Measurements from ENCODE around the gene NDRG4. TPM values are rescaled to one million over a fixed set of nuclear protein-coding genes. Genes with fewer than 3 reads are reported as not detected.
A peak's percentile ranks its signal among the peaks of the same experiment; 100 is the strongest.

The NDRG4 gene
- polyA plus RNA-seq, 1 donor = 17.4 TPM

DNA sequence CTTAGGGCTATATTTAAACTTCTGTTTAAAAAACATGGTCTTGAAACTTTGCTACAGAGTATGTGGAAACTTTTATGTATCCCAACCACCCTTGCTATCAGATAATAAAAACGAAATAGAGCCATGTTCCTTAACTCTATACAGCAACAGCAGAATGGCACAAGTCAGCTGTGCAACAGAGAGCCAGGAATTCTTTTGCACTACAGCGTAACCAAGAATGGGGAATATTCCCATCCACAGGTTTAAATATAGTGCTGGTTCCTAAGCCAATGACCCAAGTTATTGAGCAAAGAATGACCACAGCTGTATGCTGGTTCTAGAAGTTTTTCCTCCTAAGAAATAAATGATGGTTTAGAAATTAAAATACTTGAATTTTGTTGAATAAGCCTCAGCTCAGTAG lies 48.4 kb downstream of the NDRG4 start:
- no peak overlapping the region for H3K27ac ChIP-seq (ENCODE audit: low read length)
- no peaks in the 10 kb centered on the region for H3K9me3 ChIP-seq (ENCODE audit: control insufficient read depth, low read depth, low read length)
- WGBS (ENCODE audit: insufficient coverage, low lambda C conversion rate) = 100% methylated on average over 1 of the region's 2 CpGs
- H3K4me3 ChIP-seq (ENCODE audit: low read length) = no peak overlapping the region
- peaks cover 79% of the 10 kb centered on the region for H3K36me3 ChIP-seq (ENCODE audit: control insufficient read depth, insufficient read depth, low read length)
- DNase-seq = no peak
- no peaks in the 10 kb centered on the region for H3K4me1 ChIP-seq (ENCODE audit: control insufficient read depth, insufficient read depth, low read length)
- no peaks in the 10 kb centered on the region for H3K27me3 ChIP-seq (ENCODE audit: control insufficient read depth, insufficient read depth, low read length)

DNA sequence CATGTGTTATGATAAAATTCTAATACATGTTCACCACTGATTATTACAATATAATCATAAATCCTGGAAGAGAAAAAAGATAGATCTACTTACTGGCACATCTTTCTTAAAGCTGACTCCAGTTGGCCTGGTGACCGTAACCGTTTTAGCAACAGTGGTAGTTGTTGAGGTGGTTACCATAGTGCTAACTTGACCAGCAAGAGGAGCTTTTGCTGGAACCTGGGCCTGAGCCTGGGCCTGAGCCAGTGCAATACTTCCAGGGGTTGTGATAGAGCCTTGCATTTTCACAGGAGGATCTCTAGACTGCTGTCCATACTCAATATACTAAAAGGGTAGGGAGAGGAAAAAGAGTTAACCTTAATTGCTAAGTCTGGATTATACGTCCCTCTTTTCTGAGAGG lies 51.6 kb downstream of the NDRG4 start:
- Histone ChIP-seq H3K4me3 (ENCODE audit: low read length) (no peak overlapping the region), H3K36me3 (ENCODE audit: control insufficient read depth, insufficient read depth, low read length) (peaks cover 72% of the 10 kb centered on the region), H3K27ac (ENCODE audit: low read length) (no peak overlapping the region), H3K27me3 (ENCODE audit: control insufficient read depth, insufficient read depth, low read length) (no peaks in the 10 kb centered on the region), H3K4me1 (ENCODE audit: control insufficient read depth, insufficient read depth, low read length) (no peaks in the 10 kb centered on the region), H3K9me3 (ENCODE audit: control insufficient read depth, low read depth, low read length) (no peaks in the 10 kb centered on the region)
- DNase-seq = peak in 1 of 2 donors; percentile 1
- WGBS (ENCODE audit: insufficient coverage, low lambda C conversion rate) = 80% methylated on average over 1 of the region's 3 CpGs

DNA sequence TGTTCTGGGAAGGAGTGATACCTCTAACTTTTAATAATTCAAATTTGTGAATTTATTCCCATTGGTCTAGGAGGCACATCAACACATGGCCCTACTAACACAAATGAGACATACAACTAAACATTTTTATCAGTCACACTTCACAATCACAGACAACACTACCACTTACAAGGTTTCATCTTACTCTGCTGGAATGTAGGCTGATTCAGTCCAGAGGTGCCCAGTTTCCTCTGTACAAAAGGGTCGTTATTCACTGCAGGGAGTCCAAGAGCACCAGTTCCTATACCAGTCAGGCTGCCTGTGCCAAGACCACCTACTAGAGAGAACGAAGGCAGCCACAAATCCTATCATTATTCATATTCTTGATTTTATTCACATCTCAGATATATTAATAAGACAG lies 56.7 kb downstream of the NDRG4 start:
- Histone ChIP-seq H3K4me1 (ENCODE audit: control insufficient read depth, insufficient read depth, low read length) (no peaks in the 10 kb centered on the region), H3K36me3 (ENCODE audit: control insufficient read depth, insufficient read depth, low read length) (peaks cover 73% of the 10 kb centered on the region), H3K9me3 (ENCODE audit: control insufficient read depth, low read depth, low read length) (no peaks in the 10 kb centered on the region), H3K4me3 (ENCODE audit: low read length) (no peak overlapping the region), H3K27ac (ENCODE audit: low read length) (no peak overlapping the region), H3K27me3 (ENCODE audit: control insufficient read depth, insufficient read depth, low read length) (no peaks in the 10 kb centered on the region)
- no peak for DNase-seq
- 100% methylated on average over 1 of the region's 2 CpGs for WGBS (ENCODE audit: insufficient coverage, low lambda C conversion rate)

Other genes starting within 250 kb of the NDRG4 start
- gene PRSS54, start 205.1 kb upstream of the NDRG4 start, polyA plus RNA-seq = not detected
- gene GINS3, start 107.7 kb upstream of the NDRG4 start, polyA plus RNA-seq = 7.6 TPM
- gene SETD6, start 15.4 kb downstream of the NDRG4 start, polyA plus RNA-seq = 28.8 TPM
- gene CNOT1, start 129.7 kb downstream of the NDRG4 start, polyA plus RNA-seq = 171 TPM
- gene SLC38A7, start 184.6 kb downstream of the NDRG4 start, polyA plus RNA-seq = 24.1 TPM
- 55.8 TPM for gene GOT2, start 234.2 kb downstream of the NDRG4 start, polyA plus RNA-seq